HG03571 (cell line): ENCODE measurements around the gene FRMD4B.

Source experiments
- ATAC-seq: cut with Tn5 transposase; IDR thresholded peaks from one replicate; pipeline ENCODE4 v1.9.1; 2021; ENCODE audit not compliant: unreplicated experiment

The FRMD4B gene

DNA sequence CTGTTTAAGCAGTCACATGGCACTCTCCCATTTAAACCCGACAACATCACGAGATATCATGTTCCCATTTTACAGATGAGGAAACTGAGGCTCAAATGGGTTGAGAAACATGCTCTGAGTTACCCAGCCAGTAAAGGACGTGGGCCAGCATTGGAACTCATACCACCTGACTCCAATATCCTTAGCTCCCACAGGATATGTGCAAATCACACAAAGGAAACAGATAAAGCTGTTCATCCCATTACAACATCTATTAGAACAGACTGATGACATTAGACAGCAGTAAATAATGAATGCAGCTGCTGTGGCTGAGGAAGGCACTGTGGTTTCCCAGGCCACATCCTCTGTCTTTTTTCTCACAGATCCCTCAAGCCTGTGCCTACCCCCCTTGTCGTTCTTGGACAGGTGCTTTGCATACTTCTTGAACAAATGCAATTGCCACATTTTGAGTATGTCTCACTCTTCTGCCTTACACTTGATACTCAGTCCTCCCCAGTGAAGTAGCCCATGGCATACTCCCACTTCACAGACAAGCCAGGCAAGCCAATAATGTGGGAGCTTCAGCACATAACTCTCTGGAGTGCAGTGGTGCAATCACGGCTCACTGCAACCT, 17.7 kb downstream of the FRMD4B start:
- ATAC-seq: peak; percentile 98

DNA sequence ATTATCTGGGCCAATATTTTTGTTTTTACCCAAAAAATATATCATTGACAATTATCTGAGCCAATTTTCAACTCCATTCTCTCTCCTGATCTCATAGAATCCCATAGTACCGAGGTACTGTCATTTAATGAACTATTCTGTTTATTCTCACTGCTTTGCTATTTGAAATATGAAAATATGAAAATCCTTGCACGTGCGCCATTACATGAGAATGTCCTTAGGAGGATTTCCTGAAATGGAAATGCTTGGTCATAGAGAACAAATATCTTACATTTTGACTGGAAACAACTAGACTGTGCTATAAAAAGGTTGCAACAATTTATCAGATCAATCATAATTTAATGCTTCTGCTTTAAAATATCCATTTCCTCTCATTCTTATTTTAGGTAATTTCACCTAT, 18.3 kb downstream of the FRMD4B start:
- ATAC-seq: no peak

GRCh38 chr3:69364354-69364753, 21.5 kb downstream of the FRMD4B start:
- no peak for ATAC-seq

- no peak for ATAC-seq
Measured at GRCh38 chr3:69360690-69361089, 25.2 kb downstream of the FRMD4B start.

- no peak for ATAC-seq
Measured at GRCh38 chr3:69359916-69360315, 26.0 kb downstream of the FRMD4B start.

DNA sequence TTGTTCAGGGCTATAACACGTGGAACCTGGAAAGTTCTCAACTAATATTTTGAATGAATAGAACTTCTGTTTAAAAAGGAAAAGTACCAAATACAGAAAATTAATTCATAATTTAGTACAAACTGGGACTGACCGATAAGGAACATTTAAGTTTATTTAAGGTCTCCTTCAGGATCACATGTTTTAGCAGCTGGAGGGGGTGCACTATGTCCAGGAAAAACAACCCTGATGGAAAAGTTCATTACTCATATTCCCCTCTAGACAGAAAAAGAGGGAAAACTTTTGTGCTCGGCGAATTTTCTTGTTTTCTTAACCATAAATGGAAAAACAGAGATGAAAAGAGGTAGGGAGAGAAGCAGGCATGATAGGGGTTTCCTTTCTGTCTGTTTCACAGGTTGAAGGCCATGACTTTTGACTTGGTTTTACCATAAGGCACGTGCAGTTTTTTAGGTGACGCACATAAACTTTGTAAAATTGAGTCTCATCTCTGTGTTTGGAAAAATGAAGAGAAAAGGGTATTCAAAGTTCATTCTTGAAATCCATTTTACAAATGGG, 26.5 kb downstream of the FRMD4B start:
- no peak for ATAC-seq

DNA sequence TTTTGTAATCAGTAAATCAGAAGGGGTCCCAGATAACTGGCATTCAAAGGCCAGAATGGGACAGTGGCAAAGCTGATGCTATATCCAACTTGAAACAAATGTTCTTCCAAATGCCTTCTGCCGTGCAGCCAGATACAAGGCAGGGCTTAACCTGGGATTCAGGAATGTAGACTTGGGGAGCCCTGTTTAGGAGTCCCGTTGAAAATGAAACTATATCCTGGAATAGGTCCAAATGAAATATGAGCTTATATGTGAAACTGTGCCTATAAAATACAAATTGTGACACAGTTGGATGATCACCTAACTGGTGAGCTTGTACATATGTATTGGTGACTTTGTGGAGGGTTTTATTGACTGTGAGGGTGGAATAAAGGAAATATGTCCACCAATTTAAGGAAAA, 28.7 kb downstream of the FRMD4B start:
- ATAC-seq: no peak

- no peak for ATAC-seq
Measured at GRCh38 chr3:69354948-69355347, 30.9 kb downstream of the FRMD4B start.

GRCh38 chr3:69353503-69353902, 32.4 kb downstream of the FRMD4B start:
- no peak for ATAC-seq

- no peak for ATAC-seq
Measured at GRCh38 chr3:69353088-69353478, 32.8 kb downstream of the FRMD4B start.

DNA sequence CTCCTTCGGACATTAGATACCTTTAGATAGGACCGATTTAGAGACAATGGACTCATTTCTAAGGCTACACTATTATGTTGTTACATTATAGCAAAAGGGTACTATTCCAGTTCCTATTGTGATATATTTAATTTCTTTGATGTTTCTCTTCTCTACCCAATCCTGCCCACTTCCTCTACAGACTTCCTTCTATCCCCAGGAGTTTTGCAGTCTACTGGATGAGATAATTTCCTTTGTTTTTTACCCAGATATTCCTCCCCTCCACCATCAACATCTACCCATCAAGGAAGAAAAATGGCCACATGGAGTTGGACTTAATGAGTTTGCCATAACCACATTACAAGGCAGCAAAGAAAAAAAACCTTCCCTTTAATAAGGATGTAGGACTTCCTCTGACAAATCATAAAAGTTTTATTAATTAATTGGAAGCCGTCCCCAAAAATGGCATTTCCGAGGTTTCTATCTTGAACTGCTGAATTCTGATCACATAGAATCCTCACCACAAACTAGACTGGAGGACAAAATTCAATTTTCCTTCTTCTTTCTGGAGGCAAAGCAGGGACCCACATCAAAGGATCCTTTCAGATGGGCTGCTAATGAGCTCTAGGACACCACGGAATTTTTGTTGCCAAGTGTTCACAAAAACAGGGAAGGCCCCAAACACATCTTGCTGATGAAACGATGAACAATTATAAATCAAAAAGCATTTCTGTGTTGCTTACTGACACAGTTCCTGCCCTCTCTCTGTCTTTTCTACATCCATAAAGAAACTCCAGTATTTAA, 33.4 kb downstream of the FRMD4B start:
- no peak for ATAC-seq

GRCh38 chr3:69343875-69344274, 42.0 kb downstream of the FRMD4B start:
- no peak for ATAC-seq

DNA sequence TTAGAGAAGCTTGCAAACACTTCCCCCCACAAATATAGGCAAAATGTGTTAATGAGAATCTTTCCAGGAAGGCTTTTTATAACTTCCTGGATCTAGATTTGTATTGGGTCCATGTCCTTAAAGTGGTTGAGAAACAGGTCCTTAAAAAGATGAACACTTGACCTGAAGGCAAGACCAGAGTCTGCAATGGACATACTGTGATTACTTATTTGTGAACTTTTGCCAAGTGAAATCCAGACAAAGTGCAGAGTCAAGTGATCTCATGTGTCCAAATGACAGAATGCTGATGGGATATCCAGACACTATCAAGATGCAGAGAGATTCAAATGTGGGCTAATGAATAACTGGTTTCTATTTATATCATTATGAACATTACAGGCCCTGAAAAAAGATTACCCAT, 43.8 kb downstream of the FRMD4B start:
- ATAC-seq: no peak

DNA sequence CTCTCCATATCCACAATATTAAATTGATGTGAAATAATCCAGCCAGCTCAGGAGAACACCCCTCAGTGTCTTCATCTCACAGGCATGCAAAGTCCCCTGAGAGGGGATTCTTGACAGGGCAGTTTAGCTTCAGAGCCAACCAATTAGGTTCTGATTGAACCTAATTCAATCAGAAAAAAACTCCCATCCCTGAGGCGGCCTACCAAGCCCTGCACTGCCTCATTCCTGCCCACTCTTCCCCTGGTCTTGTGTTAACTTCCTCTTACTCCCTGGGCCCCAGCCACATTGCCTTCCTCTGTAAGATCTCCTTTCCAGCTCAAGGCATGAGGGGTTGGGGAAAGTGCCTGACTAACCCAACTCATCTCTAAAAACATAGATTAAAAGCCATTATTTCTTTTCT, 46.1 kb downstream of the FRMD4B start:
- ATAC-seq: no peak

- no peak for ATAC-seq
Measured at GRCh38 chr3:69338911-69339310, 47.0 kb downstream of the FRMD4B start.

DNA sequence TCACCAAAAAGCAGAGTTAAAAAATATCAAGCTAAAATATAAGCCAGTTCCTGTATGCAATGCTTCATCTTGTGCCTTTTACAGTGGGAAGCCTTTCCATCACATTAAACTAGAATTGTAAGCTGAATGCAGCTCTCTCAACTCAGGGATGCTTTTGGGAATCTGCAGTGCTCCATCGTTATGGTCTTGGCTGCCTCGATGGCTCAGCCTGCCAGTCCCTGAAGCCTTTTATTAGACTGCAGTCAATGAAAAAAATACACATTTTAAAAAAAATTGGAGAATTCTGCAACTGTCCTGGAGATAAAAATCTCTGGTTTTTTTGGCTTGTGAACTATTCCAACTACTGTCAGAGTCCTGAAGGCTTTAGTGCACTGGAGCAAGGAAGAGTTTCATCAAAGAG, 53.0 kb downstream of the FRMD4B start:
- no peak for ATAC-seq

DNA sequence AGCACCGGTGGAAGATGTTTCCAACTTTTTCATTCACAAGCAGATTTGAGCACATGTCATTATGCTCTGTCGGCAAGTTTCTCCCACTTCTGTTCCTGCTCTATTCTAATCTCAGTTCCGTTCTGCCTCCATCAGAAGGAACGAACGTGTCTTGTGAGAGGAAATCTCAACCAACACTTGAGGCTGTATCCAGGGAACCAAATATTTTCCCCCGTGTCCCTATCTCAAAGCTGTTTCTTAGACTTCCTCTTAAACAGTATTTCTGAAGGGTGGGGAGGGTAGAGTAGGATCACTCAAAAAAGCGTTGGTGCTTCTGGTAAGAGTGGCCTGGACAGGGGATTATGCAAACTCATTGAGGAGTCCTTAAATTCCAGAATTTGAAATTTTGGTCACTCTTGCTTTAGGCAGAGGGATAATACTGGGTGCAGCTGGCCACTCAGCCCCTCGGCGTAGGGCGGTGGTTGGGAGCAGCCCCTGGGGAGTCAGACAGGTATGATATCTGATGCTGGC, 54.9 kb downstream of the FRMD4B start:
- no peak for ATAC-seq

- no peak for ATAC-seq
Measured at GRCh38 chr3:69329892-69330291, 56.0 kb downstream of the FRMD4B start.

DNA sequence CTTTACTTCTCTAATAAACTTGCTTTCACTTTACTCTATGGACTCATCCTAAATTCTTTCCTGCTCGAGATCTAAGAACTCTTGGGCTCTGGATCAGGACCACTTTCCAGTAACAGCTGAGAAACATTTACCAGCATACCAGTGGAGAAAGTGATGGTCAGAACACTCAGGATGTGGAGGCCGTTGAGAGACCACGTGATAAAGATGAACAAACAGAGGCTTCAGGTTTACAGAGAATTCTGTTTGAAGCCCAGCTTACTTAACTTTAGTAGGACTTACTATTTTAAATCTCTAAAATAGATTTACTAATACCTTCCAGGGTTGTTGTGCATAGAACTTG, 57.0 kb downstream of the FRMD4B start:
- no peak for ATAC-seq

DNA sequence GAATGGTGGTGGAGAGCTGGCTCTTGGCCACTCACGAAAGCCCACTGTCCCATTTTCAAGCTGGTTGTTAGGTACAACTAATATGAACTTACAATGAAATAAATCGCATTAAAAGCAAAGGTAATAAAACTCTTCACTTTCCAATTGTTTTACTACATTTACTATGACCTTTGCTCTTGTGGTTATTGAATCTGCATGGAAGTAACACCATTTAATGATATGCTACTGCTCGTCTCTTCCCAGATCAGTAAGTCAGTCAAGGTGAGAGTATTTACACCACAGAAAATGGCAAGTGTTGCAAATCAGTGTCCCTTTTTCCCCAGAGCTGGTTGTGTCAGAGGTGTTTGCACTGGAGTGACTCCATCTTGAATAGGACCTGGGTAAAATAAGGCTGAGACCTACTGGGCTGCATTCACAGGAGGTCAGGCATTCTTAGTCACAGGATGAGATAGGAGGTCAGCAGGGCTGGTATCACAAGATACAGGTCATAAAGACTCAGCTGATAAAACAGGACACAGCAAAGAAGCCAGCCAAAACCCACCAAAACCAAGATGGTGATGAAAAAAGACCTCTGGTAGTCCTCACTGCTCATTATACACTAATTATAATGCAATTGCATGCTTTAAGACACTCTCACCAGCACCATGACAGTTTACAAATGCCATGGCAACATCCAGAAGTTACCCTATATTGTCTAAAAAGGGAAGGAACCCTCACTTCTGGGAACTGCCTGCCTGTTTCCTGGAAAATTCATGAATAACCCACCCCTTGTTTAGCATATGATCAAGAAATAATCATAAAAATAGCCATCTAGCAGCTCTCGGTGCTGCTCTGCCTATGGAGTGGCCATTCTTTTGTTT, 57.6 kb downstream of the FRMD4B start:
- ATAC-seq: no peak

DNA sequence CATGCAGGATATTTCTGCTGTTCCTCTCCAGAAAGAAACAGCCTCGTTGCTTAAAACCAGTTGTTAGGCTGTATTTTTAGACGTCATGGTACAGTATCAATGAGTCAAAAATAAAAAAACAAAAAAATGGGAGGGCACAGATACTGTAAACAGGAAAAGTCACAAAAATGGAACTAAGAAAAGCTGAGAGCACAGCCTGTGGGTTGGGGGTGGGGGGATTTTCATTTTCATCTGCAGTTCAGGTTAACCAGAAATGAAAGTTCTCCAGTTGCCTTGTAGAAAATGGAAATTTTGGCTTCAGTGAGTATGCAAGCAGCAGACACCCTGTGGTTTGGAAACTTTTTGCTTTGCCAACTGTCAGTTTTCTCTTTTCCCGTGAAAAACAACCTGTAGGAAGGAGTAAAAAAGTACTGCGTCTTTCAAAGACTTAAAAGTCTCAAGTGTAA, 59.0 kb downstream of the FRMD4B start:
- ATAC-seq: peak; percentile 78
